WTC11 (cell line): Measurements from ENCODE around the gene ZNF579.

Source experiments
- CREB1 ChIP-seq: sonication (generic); formaldehyde crosslinking; IDR thresholded peaks from 2 replicates; pipeline ENCODE4 v1.8.0; 2023; ENCODE audit warnings: mild to moderate bottlenecking, missing genetic modification reagents
- ESRRA ChIP-seq: sonication (generic); formaldehyde crosslinking; IDR thresholded peaks from 2 replicates; pipeline ENCODE4 v1.8.1; 2022; ENCODE audit warnings: mild to moderate bottlenecking, missing genetic modification reagents, borderline replicate concordance
- SMAD3 ChIP-seq: sonication (generic); formaldehyde crosslinking; IDR thresholded peaks from 2 replicates; pipeline ENCODE4 v1.8.0; 2022; ENCODE audit warnings: missing genetic modification reagents, mild to moderate bottlenecking, borderline replicate concordance
- TF ChIP-seq, protein P1 (sequence below): fragments of 200-600 bp; IDR thresholded peaks from 2 replicates; pipeline ENCODE4 v1.8.0; 2022; ENCODE audit warnings: antibody characterized with exemption
- TF ChIP-seq, protein P2 (sequence below): sonication (generic); formaldehyde crosslinking; IDR thresholded peaks from 2 replicates; pipeline ENCODE4 v1.8.1; 2022; ENCODE audit warnings: low read depth, missing genetic modification reagents, borderline replicate concordance

DNA sequence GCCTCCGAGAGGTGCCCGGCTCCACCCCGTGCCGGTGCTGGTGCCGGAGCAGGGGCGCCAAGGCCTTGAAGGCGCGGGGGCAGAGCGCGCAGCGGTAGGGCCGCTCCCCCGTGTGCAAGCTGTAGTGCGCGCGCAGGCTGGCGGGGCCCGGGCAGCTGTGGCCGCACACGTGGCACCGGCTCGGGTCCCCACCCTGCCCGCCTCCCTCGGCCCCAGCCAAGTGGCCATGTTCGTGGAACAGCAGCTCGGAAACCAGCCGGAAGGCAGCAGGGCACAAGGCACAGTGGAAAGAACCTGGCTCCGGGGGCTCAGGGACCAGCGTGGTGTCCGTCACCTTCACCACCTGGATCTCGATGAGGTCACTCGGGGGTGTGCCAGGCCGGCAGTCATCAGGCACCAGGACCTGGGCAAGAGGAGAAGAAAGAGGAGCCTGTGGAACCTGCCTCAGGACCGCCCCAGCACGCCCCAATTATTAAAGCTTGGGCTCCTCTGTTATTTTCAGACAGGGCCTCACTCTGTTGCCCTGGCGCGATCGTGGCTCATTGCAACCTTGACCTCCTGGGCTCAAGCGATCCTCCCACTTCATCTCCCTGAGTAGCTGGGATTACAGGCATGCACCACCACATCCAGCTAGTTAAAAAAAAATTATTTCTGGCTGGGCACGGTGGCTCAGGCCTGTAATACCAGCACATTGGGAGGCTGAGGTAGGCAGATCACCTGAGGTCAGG is 41.8 kb upstream of the ZNF579 start:
- TF ChIP-seq ESRRA (CRISPR knock-in tag) (no peak), CREB1 (CRISPR knock-in tag) (no peak), SMAD3 (CRISPR knock-in tag) (no peak)
- TF ChIP-seq, protein P1, sequence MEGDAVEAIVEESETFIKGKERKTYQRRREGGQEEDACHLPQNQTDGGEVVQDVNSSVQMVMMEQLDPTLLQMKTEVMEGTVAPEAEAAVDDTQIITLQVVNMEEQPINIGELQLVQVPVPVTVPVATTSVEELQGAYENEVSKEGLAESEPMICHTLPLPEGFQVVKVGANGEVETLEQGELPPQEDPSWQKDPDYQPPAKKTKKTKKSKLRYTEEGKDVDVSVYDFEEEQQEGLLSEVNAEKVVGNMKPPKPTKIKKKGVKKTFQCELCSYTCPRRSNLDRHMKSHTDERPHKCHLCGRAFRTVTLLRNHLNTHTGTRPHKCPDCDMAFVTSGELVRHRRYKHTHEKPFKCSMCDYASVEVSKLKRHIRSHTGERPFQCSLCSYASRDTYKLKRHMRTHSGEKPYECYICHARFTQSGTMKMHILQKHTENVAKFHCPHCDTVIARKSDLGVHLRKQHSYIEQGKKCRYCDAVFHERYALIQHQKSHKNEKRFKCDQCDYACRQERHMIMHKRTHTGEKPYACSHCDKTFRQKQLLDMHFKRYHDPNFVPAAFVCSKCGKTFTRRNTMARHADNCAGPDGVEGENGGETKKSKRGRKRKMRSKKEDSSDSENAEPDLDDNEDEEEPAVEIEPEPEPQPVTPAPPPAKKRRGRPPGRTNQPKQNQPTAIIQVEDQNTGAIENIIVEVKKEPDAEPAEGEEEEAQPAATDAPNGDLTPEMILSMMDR, result no peak
- TF ChIP-seq, protein P2, sequence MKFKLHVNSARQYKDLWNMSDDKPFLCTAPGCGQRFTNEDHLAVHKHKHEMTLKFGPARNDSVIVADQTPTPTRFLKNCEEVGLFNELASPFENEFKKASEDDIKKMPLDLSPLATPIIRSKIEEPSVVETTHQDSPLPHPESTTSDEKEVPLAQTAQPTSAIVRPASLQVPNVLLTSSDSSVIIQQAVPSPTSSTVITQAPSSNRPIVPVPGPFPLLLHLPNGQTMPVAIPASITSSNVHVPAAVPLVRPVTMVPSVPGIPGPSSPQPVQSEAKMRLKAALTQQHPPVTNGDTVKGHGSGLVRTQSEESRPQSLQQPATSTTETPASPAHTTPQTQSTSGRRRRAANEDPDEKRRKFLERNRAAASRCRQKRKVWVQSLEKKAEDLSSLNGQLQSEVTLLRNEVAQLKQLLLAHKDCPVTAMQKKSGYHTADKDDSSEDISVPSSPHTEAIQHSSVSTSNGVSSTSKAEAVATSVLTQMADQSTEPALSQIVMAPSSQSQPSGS (CRISPR knock-in tag), result no peak
